GM12878 (cell line): ENCODE data around the gene APEX2. TPM values are rescaled to one million over a fixed set of nuclear protein-coding genes. Genes with fewer than 3 reads are reported as not detected.

Source experiments
- ATAC-seq: fragments of 200-7000 bp; cut with Tn5 transposase; 3 replicates; pipeline ENCODE4 v1.9.1; 2020; ENCODE audit warnings: mild to moderate bottlenecking, moderate library complexity
- BruUV-seq: library from RNA; stranded (reverse); fragments of 400-500 nt; replicated peaks from 2 replicates; lab custom pipeline; 2021; lab: Mats Ljungman, UMichigan
- CTCF ChIA-PET: fragments of 300-600 bp; sonication (Branson Sonifier 250); formaldehyde crosslinking; extraction: SDS; loops from one replicate; lab custom pipeline; 2021; ENCODE audit warnings: inconsistent platforms; lab: Yijun Ruan, JAX
- POLR2A ChIA-PET: fragments of 350-600 bp; formaldehyde crosslinking; extraction: SDS; loops from one replicate; lab custom pipeline; 2021; ENCODE audit warnings: inconsistent platforms; lab: Charles Lee
- RAD21 ChIA-PET: fragments of 300-600 bp; sonication (Branson Sonifier 250); formaldehyde crosslinking; loops from one replicate; lab custom pipeline; 2023; ENCODE audit warnings: antibody characterized with exemption; ENCODE audit not compliant: unreplicated experiment; lab: Charles Lee
- SMC1A ChIA-PET: fragments of 300-600 bp; sonication (Branson Sonifier 250); formaldehyde crosslinking; loops from one replicate; lab custom pipeline; 2023; ENCODE audit not compliant: unreplicated experiment, uncharacterized antibody; lab: Charles Lee
- DNase-seq: peaks from one replicate; pipeline ENCODE4 v3.0.0-alpha.2; 2011; ENCODE audit warnings: low read depth, low spot score
- FAIRE-seq: peaks from 3 replicates; lab custom pipeline; 2011; peaks lifted over from hg19 to GRCh38; lab: Jason Lieb, UNC
- H2AFZ ChIP-seq: 2 replicates; pipeline ENCODE4 v1.6.0; 2011; ENCODE audit warnings: low read depth, low read length, control low read depth; ENCODE audit not compliant: control insufficient read depth
- H3K27ac ChIP-seq: 2 replicates; pipeline ENCODE4 v1.5.1; 2011; ENCODE audit warnings: control low read depth; ENCODE audit not compliant: control insufficient read depth, insufficient read depth
- H3K27me3 ChIP-seq, 2 experiments: replicated peaks in 1 of 2; 2 replicates each; pipeline versions ENCODE4 v1.6.0 to v1.6.1; 2011; ENCODE audit warnings: low read length in 1 of 2; ENCODE audit not compliant: control insufficient read depth in 2 of 2, insufficient read depth in 2 of 2
- H3K36me3 ChIP-seq, 2 experiments: 2 replicates each; pipeline ENCODE4 v1.5.1; 2011; ENCODE audit warnings: low read length in 1 of 2; ENCODE audit not compliant: control insufficient read depth in 2 of 2, insufficient read depth in 2 of 2
- H3K4me1 ChIP-seq: 2 replicates; pipeline ENCODE4 v1.6.1; 2011; ENCODE audit warnings: mild to moderate bottlenecking, low read length, moderate library complexity, mixed read lengths; ENCODE audit not compliant: control insufficient read depth, insufficient read depth
- H3K4me2 ChIP-seq: 2 replicates; pipeline ENCODE4 v1.6.0; 2011; ENCODE audit warnings: control low read depth; ENCODE audit not compliant: control insufficient read depth, insufficient read depth
- H3K4me3 ChIP-seq: fragments of 200-600 bp; sonication (generic); 2 replicates; pipeline ENCODE4 v1.5.1; 2016
- H3K79me2 ChIP-seq: 2 replicates; pipeline ENCODE4 v1.6.0; 2011; ENCODE audit warnings: low read length; ENCODE audit not compliant: control insufficient read depth, insufficient read depth
- H3K9ac ChIP-seq: 2 replicates; pipeline ENCODE4 v1.8.0; 2011; ENCODE audit warnings: low read length, control low read depth, mixed read lengths; ENCODE audit not compliant: control insufficient read depth, insufficient read depth
- H3K9me3 ChIP-seq: replicated peaks from 3 replicates; pipeline ENCODE4 v1.5.1; 2011; ENCODE audit warnings: mild to moderate bottlenecking, low read length; ENCODE audit not compliant: control insufficient read depth, insufficient read depth
- H4K20me1 ChIP-seq: 2 replicates; pipeline ENCODE4 v1.6.0; 2011; ENCODE audit not compliant: control insufficient read depth, insufficient read depth
- CTCF ChIP-seq, 3 experiments: IDR thresholded peaks in 2 of 3; conservative IDR thresholded peaks in 1 of 3; 2 replicates each; pipeline ENCODE4 v1.5.1; 2011; ENCODE audit warnings: low read depth in 3 of 3, low read length in 3 of 3, mild to moderate bottlenecking in 3 of 3, control low read depth in 2 of 3, moderate library complexity in 2 of 3, inconsistent platforms in 1 of 3, mixed read lengths in 1 of 3; ENCODE audit not compliant: control insufficient read depth in 2 of 3, insufficient read depth in 1 of 3; ENCODE audit errors: extremely low read depth in 1 of 3
- GATAD2B ChIP-seq: fragments of 450-650 bp; conservative IDR thresholded peaks from 2 replicates; pipeline ENCODE4 v1.6.1; 2017; ENCODE audit warnings: low read depth, mild to moderate bottlenecking, moderate library complexity
- RAD21 ChIP-seq: IDR thresholded peaks from 2 replicates; pipeline ENCODE4 v1.6.1; 2011; ENCODE audit warnings: mild to moderate bottlenecking, low read depth, low read length, moderate library complexity; ENCODE audit not compliant: insufficient read depth
- SMC3 ChIP-seq: IDR thresholded peaks from 2 replicates; pipeline ENCODE4 v1.6.1; 2011; ENCODE audit warnings: low read length, improper control_type of control experiment, borderline replicate concordance
- YBX1 ChIP-seq: fragments of 450-650 bp; IDR thresholded peaks from 2 replicates; pipeline ENCODE4 v1.6.1; 2016; ENCODE audit warnings: antibody characterized with exemption
- WGBS: methylation state at CpG from one replicate; pipeline ENCODE4 v1.1.6; 2016; ENCODE audit warnings: low lambda C conversion rate; ENCODE audit not compliant: insufficient replicate concordance, insufficient coverage; ENCODE audit errors: missing lambda C conversion rate; 5-methylcytosine and 5-hydroxymethylcytosine counted together
- in situ Hi-C: fragments of 300-500 bp; cut with MboI; formaldehyde crosslinking; loops from 9 replicates; pipeline ENCODE4 v1.14.3; 2018; ENCODE audit warnings: mixed read lengths
- intact Hi-C: fragments of 100-400 bp; cut with micrococcal nuclease; formaldehyde crosslinking; loops from one replicate; pipeline ENCODE4 v1.14.2; 2022; ENCODE audit not compliant: unreplicated experiment
- polyA plus RNA-seq, 11 experiments: library from polyadenylated mRNA; depleted of rRNA in 4 of 11; unstranded in 6 of 11; stranded (reverse) in 5 of 11; fragments of >200 nt; fragmentation: Nextera tagmentation in 4 of 11; fragmentation: Illumina TruSeq in 1 of 11; extraction: Ambion mirVana in 4 of 11; extraction: Trizol in 1 of 11; gene quantifications; 1 replicate in 1 of 11; 2 replicates in 10 of 11; pipeline versions ENCODE4 v1.2.1 to v1.2.3, GENCODE V29; 2011 to 2016; ENCODE audit warnings: inconsistent platforms in 2 of 11, missing spikeins in 2 of 11, low read depth in 1 of 11
- total RNA-seq, 4 experiments: library from RNA; depleted of rRNA in 3 of 4; stranded (reverse); fragments of >200 nt in 3 of 4; fragmentation: Illumina TruSeq in 1 of 4; extraction: Trizol in 1 of 4; gene quantifications; 2 replicates each; pipeline versions ENCODE4 v1.2.1 to v1.2.3, GENCODE V29; 2013 to 2021

Gene APEX2
- total and polyA plus RNA-seq, 10 of the 15 experiments (the other 5 are each of a cell fraction or from before 2014, with no cell fraction given), result 14.9 to 51.7 (median 35.6) TPM

GRCh38 chrX:55057675-55058249 is 57.6 kb downstream of the APEX2 start:
- RAD21 ChIA-PET, result interaction anchor here (1.1 to 1.3 kb wide), 2 partner anchors 166 to 418 kb away, joined by 5 to 9 read pairs; no protein-coding TSS in a partner anchor
- H3K4me1 ChIP-seq, result no peaks in the 10 kb centered on the region
- POLR2A ChIA-PET, result no interaction called here
- no peak for DNase-seq
- 14% methylated on average over 5 of the region's 5 CpGs for WGBS
- no peak overlapping the region for H3K4me2 ChIP-seq
- peak; percentile 80 for FAIRE-seq
- H3K9me3 ChIP-seq, result no peaks in the 10 kb centered on the region
- in situ Hi-C loops (no loop called here), intact Hi-C loops (loop anchor here (1.0 to 5.0 kb wide), 3 partner anchors 166 to 420 kb away; no protein-coding TSS in a partner anchor)
- no peak overlapping the region for H2AFZ ChIP-seq
- no peaks in the 10 kb centered on the region for H3K79me2 ChIP-seq
- H3K36me3 ChIP-seq, result no peaks in the 10 kb centered on the region
- H3K27ac ChIP-seq, result no peak overlapping the region
- H3K9ac ChIP-seq, result no peak overlapping the region
- no peaks in the 10 kb centered on the region for H3K27me3 ChIP-seq
- ATAC-seq, result peak; percentile 83
- H4K20me1 ChIP-seq, result no peaks in the 10 kb centered on the region
- peak; percentile 63 for TF ChIP-seq SMC3
- peak; percentile 76 to 84 (median 76) for TF ChIP-seq CTCF (IDR thresholded peaks at IDR 0.05 in 2 of 3, conservative IDR thresholded peaks at IDR 0.05 in 1 of 3; ENCODE audit: control insufficient read depth in 2 of 3, extremely low read depth in 1 of 3, insufficient read depth in 1 of 3, low read depth in 3 of 3, low read length in 3 of 3)
- peak; percentile 84 for TF ChIP-seq RAD21
- no peak for TF ChIP-seq YBX1
- no peak for TF ChIP-seq GATAD2B
- TF ChIP-seq, all 136 proteins: peak for 3
- SMC1A ChIA-PET, result interaction anchor here (0.9 to 1.3 kb wide), 4 partner anchors 16 to 418 kb away, joined by 3 to 5 read pairs (median 4); partner anchors contain the start of gene APEX2
- CTCF ChIA-PET, result interaction anchor here (0.6 to 1.2 kb wide), 11 partner anchors 61 to 1741 kb away, joined by 3 to 5 read pairs (median 3); no protein-coding TSS in a partner anchor
- H3K4me3 ChIP-seq, result no peak overlapping the region
- no TSS peak for BruUV-seq

Other genes with a start within 250 kb of the APEX2 start
Only the 7 nearest of the 8 such genes appear.
- not detected in 2 replicates for gene ITIH6, start 202.1 kb upstream of the APEX2 start, total RNA-seq (2014; rRNA removed)
- not detected in 2 replicates for gene ITIH6, start 202.1 kb upstream of the APEX2 start, total RNA-seq (2014; rRNA removed; fragmentation: Illumina TruSeq; extraction: Trizol)
- not detected in 2 replicates for gene ITIH6, start 202.1 kb upstream of the APEX2 start, total RNA-seq (2021)
- gene ITIH6, start 202.1 kb upstream of the APEX2 start, polyA plus RNA-seq (2011; rRNA removed), result not detected in 2 replicates
- not detected in 2 replicates for gene ITIH6, start 202.1 kb upstream of the APEX2 start, polyA plus RNA-seq (2014; fragmentation: Illumina TruSeq; extraction: Trizol)
- not detected for gene ITIH6, start 202.1 kb upstream of the APEX2 start, polyA plus RNA-seq (2014; fragmentation: Nextera tagmentation; extraction: Ambion mirVana)
- gene ITIH6, start 202.1 kb upstream of the APEX2 start, polyA plus RNA-seq (2014; rRNA removed), result not detected in 2 replicates
- not detected for gene ITIH6, start 202.1 kb upstream of the APEX2 start, polyA plus RNA-seq (2016; fragmentation: Nextera tagmentation; extraction: Ambion mirVana)
- gene MAGED2, start 192.6 kb upstream of the APEX2 start, total RNA-seq (2014; rRNA removed), result 25.6 and 28.7 TPM in 2 replicates
- 29.3 and 29.8 TPM in 2 replicates for gene MAGED2, start 192.6 kb upstream of the APEX2 start, total RNA-seq (2014; rRNA removed; fragmentation: Illumina TruSeq; extraction: Trizol)
- gene MAGED2, start 192.6 kb upstream of the APEX2 start, total RNA-seq (2021), result 36.4 and 36.8 TPM in 2 replicates
- gene MAGED2, start 192.6 kb upstream of the APEX2 start, polyA plus RNA-seq (2011; rRNA removed), result 42.6 and 47.3 TPM in 2 replicates
- 32.4 and 40.4 TPM in 2 replicates for gene MAGED2, start 192.6 kb upstream of the APEX2 start, polyA plus RNA-seq (2014; fragmentation: Illumina TruSeq; extraction: Trizol)
- gene MAGED2, start 192.6 kb upstream of the APEX2 start, polyA plus RNA-seq (2014; fragmentation: Nextera tagmentation; extraction: Ambion mirVana), result 10 to 100 TPM; 26.0 to 29.9 TPM
- 36.1 and 43.0 TPM in 2 replicates for gene MAGED2, start 192.6 kb upstream of the APEX2 start, polyA plus RNA-seq (2014; rRNA removed)
- gene MAGED2, start 192.6 kb upstream of the APEX2 start, polyA plus RNA-seq (2016; fragmentation: Nextera tagmentation; extraction: Ambion mirVana), result 10 to 100 TPM; 45.1 to 47.8 TPM
- gene TRO, start 79.5 kb upstream of the APEX2 start, total RNA-seq (2014; rRNA removed), result not detected in 2 replicates
- gene TRO, start 79.5 kb upstream of the APEX2 start, total RNA-seq (2014; rRNA removed; fragmentation: Illumina TruSeq; extraction: Trizol), result not detected in 2 replicates
- gene TRO, start 79.5 kb upstream of the APEX2 start, total RNA-seq (2021), result 0.16 TPM in 1 of 2 replicates, not detected in the other
- 0.33 and 1.0 TPM in 2 replicates for gene TRO, start 79.5 kb upstream of the APEX2 start, polyA plus RNA-seq (2011; rRNA removed)
- not detected in 2 replicates for gene TRO, start 79.5 kb upstream of the APEX2 start, polyA plus RNA-seq (2014; fragmentation: Illumina TruSeq; extraction: Trizol)
- gene TRO, start 79.5 kb upstream of the APEX2 start, polyA plus RNA-seq (2014; fragmentation: Nextera tagmentation; extraction: Ambion mirVana), result under 1 TPM in 1 of 2 experiments, not detected in 1; 0.02 TPM
- not detected in 2 replicates for gene TRO, start 79.5 kb upstream of the APEX2 start, polyA plus RNA-seq (2014; rRNA removed)
- gene TRO, start 79.5 kb upstream of the APEX2 start, polyA plus RNA-seq (2016; fragmentation: Nextera tagmentation; extraction: Ambion mirVana), result under 1 TPM in 1 of 2 experiments, not detected in 1; 0.35 TPM
- gene PFKFB1, start 6.2 kb upstream of the APEX2 start, total RNA-seq (2014; rRNA removed), result 0.11 and 0.45 TPM in 2 replicates
- gene PFKFB1, start 6.2 kb upstream of the APEX2 start, total RNA-seq (2014; rRNA removed; fragmentation: Illumina TruSeq; extraction: Trizol), result 0.27 and 0.41 TPM in 2 replicates
- gene PFKFB1, start 6.2 kb upstream of the APEX2 start, total RNA-seq (2021), result 0.35 and 0.38 TPM in 2 replicates
- 0.43 and 0.48 TPM in 2 replicates for gene PFKFB1, start 6.2 kb upstream of the APEX2 start, polyA plus RNA-seq (2011; rRNA removed)
- gene PFKFB1, start 6.2 kb upstream of the APEX2 start, polyA plus RNA-seq (2014; fragmentation: Illumina TruSeq; extraction: Trizol), result 0.44 and 1.00 TPM in 2 replicates
- under 1 TPM; 0.23 to 0.33 TPM for gene PFKFB1, start 6.2 kb upstream of the APEX2 start, polyA plus RNA-seq (2014; fragmentation: Nextera tagmentation; extraction: Ambion mirVana)
- 0.34 and 0.35 TPM in 2 replicates for gene PFKFB1, start 6.2 kb upstream of the APEX2 start, polyA plus RNA-seq (2014; rRNA removed)
- under 1 TPM; 0.13 to 0.59 TPM for gene PFKFB1, start 6.2 kb upstream of the APEX2 start, polyA plus RNA-seq (2016; fragmentation: Nextera tagmentation; extraction: Ambion mirVana)
- not detected in 2 replicates for gene ALAS2, start 30.6 kb downstream of the APEX2 start, total RNA-seq (2014; rRNA removed)
- not detected in 2 replicates for gene ALAS2, start 30.6 kb downstream of the APEX2 start, total RNA-seq (2014; rRNA removed; fragmentation: Illumina TruSeq; extraction: Trizol)
- not detected in 2 replicates for gene ALAS2, start 30.6 kb downstream of the APEX2 start, total RNA-seq (2021)
- not detected in 2 replicates for gene ALAS2, start 30.6 kb downstream of the APEX2 start, polyA plus RNA-seq (2011; rRNA removed)
- not detected in 2 replicates for gene ALAS2, start 30.6 kb downstream of the APEX2 start, polyA plus RNA-seq (2014; fragmentation: Illumina TruSeq; extraction: Trizol)
- gene ALAS2, start 30.6 kb downstream of the APEX2 start, polyA plus RNA-seq (2014; fragmentation: Nextera tagmentation; extraction: Ambion mirVana), result not detected
- gene ALAS2, start 30.6 kb downstream of the APEX2 start, polyA plus RNA-seq (2014; rRNA removed), result not detected in 2 replicates
- gene ALAS2, start 30.6 kb downstream of the APEX2 start, polyA plus RNA-seq (2016; fragmentation: Nextera tagmentation; extraction: Ambion mirVana), result not detected
- gene PAGE2B, start 74.7 kb downstream of the APEX2 start, total RNA-seq (2014; rRNA removed), result not detected in 2 replicates
- gene PAGE2B, start 74.7 kb downstream of the APEX2 start, total RNA-seq (2014; rRNA removed; fragmentation: Illumina TruSeq; extraction: Trizol), result not detected in 2 replicates
- not detected in 2 replicates for gene PAGE2B, start 74.7 kb downstream of the APEX2 start, total RNA-seq (2021)
- 0.65 and 0.94 TPM in 2 replicates for gene PAGE2B, start 74.7 kb downstream of the APEX2 start, polyA plus RNA-seq (2011; rRNA removed)
- gene PAGE2B, start 74.7 kb downstream of the APEX2 start, polyA plus RNA-seq (2014; fragmentation: Illumina TruSeq; extraction: Trizol), result not detected in 2 replicates
- gene PAGE2B, start 74.7 kb downstream of the APEX2 start, polyA plus RNA-seq (2014; fragmentation: Nextera tagmentation; extraction: Ambion mirVana), result under 1 TPM in 1 of 2 experiments, not detected in 1; 0.22 TPM
- gene PAGE2B, start 74.7 kb downstream of the APEX2 start, polyA plus RNA-seq (2014; rRNA removed), result 0.32 TPM in 1 of 2 replicates, not detected in the other
- not detected for gene PAGE2B, start 74.7 kb downstream of the APEX2 start, polyA plus RNA-seq (2016; fragmentation: Nextera tagmentation; extraction: Ambion mirVana)
- not detected in 2 replicates for gene PAGE2, start 88.7 kb downstream of the APEX2 start, total RNA-seq (2014; rRNA removed)
- not detected in 2 replicates for gene PAGE2, start 88.7 kb downstream of the APEX2 start, total RNA-seq (2014; rRNA removed; fragmentation: Illumina TruSeq; extraction: Trizol)
- not detected in 2 replicates for gene PAGE2, start 88.7 kb downstream of the APEX2 start, total RNA-seq (2021)
- 0.81 and 0.85 TPM in 2 replicates for gene PAGE2, start 88.7 kb downstream of the APEX2 start, polyA plus RNA-seq (2011; rRNA removed)
- gene PAGE2, start 88.7 kb downstream of the APEX2 start, polyA plus RNA-seq (2014; fragmentation: Illumina TruSeq; extraction: Trizol), result not detected in 2 replicates
- not detected for gene PAGE2, start 88.7 kb downstream of the APEX2 start, polyA plus RNA-seq (2014; fragmentation: Nextera tagmentation; extraction: Ambion mirVana)
- gene PAGE2, start 88.7 kb downstream of the APEX2 start, polyA plus RNA-seq (2014; rRNA removed), result not detected in 2 replicates
- gene PAGE2, start 88.7 kb downstream of the APEX2 start, polyA plus RNA-seq (2016; fragmentation: Nextera tagmentation; extraction: Ambion mirVana), result not detected